GM23338 (cell line): ENCODE measurements around the gene SLC26A11. TPM values are rescaled to one million over a fixed set of nuclear protein-coding genes. Genes with fewer than 3 reads are reported as not detected.

Experiments used
- ATAC-seq: fragments of 200-7000 bp; cut with Tn5 transposase; 3 replicates; pipeline ENCODE4 v1.9.1; 2020
- DNase-seq: peaks from one replicate; pipeline ENCODE4 v3.0.0-alpha.2; 2015; ENCODE audit warnings: low spot score
- H2AFZ ChIP-seq: fragments of 200-600 bp; sonication (generic); 2 replicates; pipeline ENCODE4 v1.8.0; 2016; ENCODE audit warnings: antibody characterized with exemption, mild to moderate bottlenecking, moderate library complexity
- H3F3A ChIP-seq: fragments of 200-600 bp; sonication (generic); replicated peaks from 2 replicates; pipeline ENCODE4 v1.8.0; 2017; ENCODE audit warnings: antibody characterized with exemption, mixed run types, low read depth
- H3K27ac ChIP-seq: fragments of 200-600 bp; sonication (generic); 2 replicates; pipeline ENCODE4 v1.6.1; 2016; ENCODE audit warnings: low read depth
- H3K27me3 ChIP-seq: fragments of 200-600 bp; sonication (generic); 2 replicates; pipeline ENCODE4 v1.8.0; 2016; ENCODE audit warnings: mild to moderate bottlenecking, mixed run types, moderate library complexity; ENCODE audit not compliant: insufficient read depth
- H3K36me3 ChIP-seq: fragments of 200-600 bp; sonication (generic); 2 replicates; pipeline ENCODE4 v1.8.0; 2016; ENCODE audit warnings: mild to moderate bottlenecking; ENCODE audit not compliant: insufficient read depth
- H3K4me1 ChIP-seq: fragments of 200-600 bp; sonication (generic); 2 replicates; pipeline ENCODE4 v1.8.0; 2016; ENCODE audit warnings: mild to moderate bottlenecking, moderate library complexity; ENCODE audit not compliant: insufficient read depth
- H3K4me2 ChIP-seq: fragments of 200-600 bp; sonication (generic); 2 replicates; pipeline ENCODE4 v1.7.1; 2017; ENCODE audit warnings: mixed run types
- H3K4me3 ChIP-seq: fragments of 200-600 bp; sonication (generic); 2 replicates; pipeline ENCODE4 v1.6.1; 2016; ENCODE audit warnings: mixed run types
- H3K79me2 ChIP-seq: fragments of 200-600 bp; sonication (generic); replicated peaks from 2 replicates; pipeline ENCODE4 v1.8.0; 2017; ENCODE audit warnings: mild to moderate bottlenecking; ENCODE audit not compliant: insufficient read depth
- H3K9me2 ChIP-seq: fragments of 200-600 bp; sonication (generic); 2 replicates; pipeline ENCODE4 v1.8.0; 2017; ENCODE audit not compliant: insufficient read depth
- H4K20me1 ChIP-seq: fragments of 200-600 bp; sonication (generic); replicated peaks from 2 replicates; pipeline ENCODE4 v1.8.0; 2017; ENCODE audit warnings: mild to moderate bottlenecking; ENCODE audit not compliant: insufficient read depth
- H3K27ac Mint-ChIP-seq: 2 replicates; pipeline ENCODE4 v1.8.0; 2020; ENCODE audit warnings: inconsistent platforms, mild to moderate bottlenecking, moderate library complexity, mixed read lengths
- H3K27me3 Mint-ChIP-seq: 3 replicates; pipeline ENCODE4 v1.8.0; 2022; ENCODE audit warnings: low read depth, mild to moderate bottlenecking, moderate library complexity, mixed read lengths, inconsistent platforms; ENCODE audit not compliant: insufficient read depth, poor library complexity
- H3K36me3 Mint-ChIP-seq: 3 replicates; pipeline ENCODE4 v1.8.0; 2021; ENCODE audit warnings: low read depth, mild to moderate bottlenecking, inconsistent platforms, moderate library complexity, mixed read lengths
- H3K4me1 Mint-ChIP-seq: 3 replicates; pipeline ENCODE4 v1.8.0; 2020; ENCODE audit warnings: mild to moderate bottlenecking, inconsistent platforms, mixed read lengths
- H3K4me3 Mint-ChIP-seq: 3 replicates; pipeline ENCODE4 v1.8.0; 2021; ENCODE audit warnings: moderate library complexity, mild to moderate bottlenecking, inconsistent platforms, mixed read lengths
- H3K9me3 Mint-ChIP-seq: 3 replicates; pipeline ENCODE4 v1.8.0; 2020; ENCODE audit warnings: moderate library complexity, mild to moderate bottlenecking, inconsistent platforms, mixed read lengths
- CREB1 ChIP-seq: fragments of 250-450 bp; sonication (Bioruptor Pico); IDR thresholded peaks from 2 replicates; pipeline ENCODE4 v1.5.0; 2020; ENCODE audit warnings: low read depth, mild to moderate bottlenecking, moderate library complexity
- ETS1 ChIP-seq: IDR thresholded peaks from 2 replicates; pipeline ENCODE4 v1.6.1; 2016; ENCODE audit warnings: antibody characterized with exemption
- EZH2phosphoT487 ChIP-seq: fragments of 200-600 bp; sonication (generic); IDR thresholded peaks from one replicate; pipeline ENCODE4 v1.8.1; 2018; ENCODE audit warnings: antibody characterized with exemption; ENCODE audit not compliant: unreplicated experiment
- JUNB ChIP-seq: IDR thresholded peaks from one replicate; pipeline ENCODE4 v1.6.1; 2016; ENCODE audit warnings: antibody characterized with exemption; ENCODE audit not compliant: unreplicated experiment
- NANOG ChIP-seq: IDR thresholded peaks from 2 replicates; pipeline ENCODE4 v1.6.1; 2016; ENCODE audit warnings: antibody characterized with exemption, borderline replicate concordance
- POLR2AphosphoS5 ChIP-seq: IDR thresholded peaks from 2 replicates; pipeline ENCODE4 v1.6.1; 2016; ENCODE audit warnings: antibody characterized with exemption, low read depth
- ZNF114 ChIP-seq: fragments of 250-450 bp; sonication (Bioruptor Pico); IDR thresholded peaks from 2 replicates; pipeline ENCODE4 v1.5.0; 2020; ENCODE audit warnings: mild to moderate bottlenecking, moderate library complexity
- ZNF331 ChIP-seq: fragments of 250-450 bp; sonication (Bioruptor Pico); IDR thresholded peaks from 2 replicates; pipeline ENCODE4 v1.5.0; 2020; ENCODE audit warnings: low read depth, mild to moderate bottlenecking, moderate library complexity
- ZNF462 ChIP-seq: fragments of 250-450 bp; sonication (Bioruptor Pico); IDR thresholded peaks from 2 replicates; pipeline ENCODE4 v1.5.0; 2020; ENCODE audit warnings: mild to moderate bottlenecking, moderate library complexity
- polyA plus RNA-seq: library from polyadenylated mRNA; unstranded; fragments of >200 nt; fragmentation: Nextera tagmentation; extraction: Ambion mirVana; gene quantifications from 2 replicates; pipeline ENCODE4 v1.2.1, GENCODE V29; 2016
- total RNA-seq: library from RNA; depleted of rRNA; stranded (reverse); fragments of >200 nt; shearing (Covaris generic); gene quantifications from 2 replicates; pipeline ENCODE4 v1.2.3, GENCODE V29; 2014

SLC26A11 gene
- total and polyA plus RNA-seq, 2 experiments from 2014 or later: 10.9 to 23.0 TPM

- peaks cover 41% of the 10 kb centered on the region for H3K4me1 ChIP-seq
- H3K27me3 ChIP-seq: no peaks in the 10 kb centered on the region
- DNase-seq (peak; percentile 96), ATAC-seq (peak; percentile 65)
- Mint-ChIP-seq H3K4me1 (peaks cover 58% of the 10 kb centered on the region), H3K4me3 (peak overlapping the region; percentile 79), H3K36me3 (peaks cover 23% of the 10 kb centered on the region), H3K27me3 (peaks cover 30% of the 10 kb centered on the region), H3K27ac (peak overlapping the region; percentile 98), H3K9me3 (no peaks in the 10 kb centered on the region; the same call in 2 of the 3 replicates)
- peak overlapping the region; percentile 99 for H3K27ac ChIP-seq
- no peak overlapping the region for H2AFZ ChIP-seq
- 0 out of 2 replicates have a peak, but pooled peaks cover 3% of the 10 kb centered on the region for H3K79me2 ChIP-seq
- H3K4me2 ChIP-seq: peak overlapping the region; percentile 95
- H3K36me3 ChIP-seq: no peaks in the 10 kb centered on the region
- TF ChIP-seq ZNF331: no peak
- TF ChIP-seq ETS1: peak; percentile 79
- TF ChIP-seq CREB1 (CRISPR knock-in tag): 0 out of 2 replicates have a peak, but pooled peaks have one; percentile 36
- TF ChIP-seq POLR2AphosphoS5: peak; percentile 65
- no peaks in the 10 kb centered on the region for H3K9me2 ChIP-seq
- peaks cover 36% of the 10 kb centered on the region for H3F3A ChIP-seq
- H3K4me3 ChIP-seq: peak overlapping the region; percentile 92
- no peaks in the 10 kb centered on the region for H4K20me1 ChIP-seq
Measured at GRCh38 chr17:80261159-80261894, 41.1 kb downstream of the SLC26A11 start.

DNA sequence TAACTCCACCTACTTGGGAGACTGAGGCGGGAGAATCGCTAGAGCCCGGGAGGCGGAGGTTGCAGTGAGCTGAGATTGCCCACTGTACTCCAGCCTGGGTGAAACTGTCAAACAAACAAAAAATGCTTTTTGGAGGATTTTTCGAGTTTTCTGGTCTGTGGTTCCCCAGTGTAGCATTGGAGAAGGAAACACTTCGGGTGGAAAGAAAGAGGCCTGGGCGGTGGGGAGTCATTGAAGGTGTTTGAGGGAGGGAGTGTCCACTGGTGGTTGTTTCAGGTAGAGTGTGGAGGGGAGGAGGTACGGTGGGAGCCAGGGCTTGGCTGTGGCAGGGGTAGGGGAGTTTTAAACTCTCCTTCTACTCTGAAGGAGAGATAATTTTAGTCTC lies 41.7 kb downstream of the SLC26A11 start:
- peak overlapping the region; percentile 92 for H3K4me3 ChIP-seq
- no peak overlapping the region for H2AFZ ChIP-seq
- ATAC-seq (no peak), DNase-seq (no peak)
- H3K79me2 ChIP-seq: 0 out of 2 replicates have a peak, but pooled peaks cover 3% of the 10 kb centered on the region
- Mint-ChIP-seq H3K4me1 (peaks cover 52% of the 10 kb centered on the region), H3K36me3 (peaks cover 23% of the 10 kb centered on the region), H3K27me3 (peaks cover 30% of the 10 kb centered on the region), H3K9me3 (no peaks in the 10 kb centered on the region; the same call in 2 of the 3 replicates), H3K4me3 (peak overlapping the region; percentile 79), H3K27ac (peak overlapping the region; percentile 98)
- H3K36me3 ChIP-seq: no peaks in the 10 kb centered on the region
- H3F3A ChIP-seq: peaks cover 31% of the 10 kb centered on the region
- H3K27ac ChIP-seq: peak overlapping the region; percentile 99
- H3K4me1 ChIP-seq: peaks cover 38% of the 10 kb centered on the region
- H3K4me2 ChIP-seq: peak overlapping the region; percentile 95
- no peaks in the 10 kb centered on the region for H3K9me2 ChIP-seq
- no peaks in the 10 kb centered on the region for H4K20me1 ChIP-seq
- no peaks in the 10 kb centered on the region for H3K27me3 ChIP-seq
- TF ChIP-seq JUNB (no peak), ZNF114 (0 out of 2 replicates have a peak, but pooled peaks have one; percentile 72)

DNA sequence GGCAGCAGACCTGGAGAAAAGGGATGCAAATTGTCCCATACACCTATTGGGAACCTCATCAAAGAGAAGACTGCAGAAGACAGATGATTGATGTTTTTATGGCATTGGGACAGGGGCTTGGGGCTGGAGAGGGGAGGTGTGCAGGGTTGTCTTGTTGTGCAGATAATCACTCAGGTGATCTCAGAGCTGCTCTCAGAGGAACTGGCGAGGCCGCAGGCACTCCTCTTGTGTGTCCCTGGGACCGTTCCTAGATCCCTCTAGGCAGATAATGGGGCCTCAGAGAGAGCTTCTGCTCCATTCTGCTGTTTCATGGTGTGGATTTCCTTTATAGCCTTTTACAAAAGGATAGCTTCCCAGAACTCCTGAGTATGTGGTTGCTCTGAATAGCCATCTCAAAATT lies 42.1 kb downstream of the SLC26A11 start:
- H3K9me2 ChIP-seq: no peaks in the 10 kb centered on the region
- ATAC-seq (no peak), DNase-seq (no peak)
- H3K4me3 ChIP-seq: peak overlapping the region; percentile 92
- peak overlapping the region; percentile 98 for H3K27ac Mint-ChIP-seq
- H3K79me2 ChIP-seq: 0 out of 2 replicates have a peak, but pooled peaks cover 3% of the 10 kb centered on the region
- H3K4me2 ChIP-seq: peak overlapping the region; percentile 95
- peak overlapping the region; percentile 99 for H3K27ac ChIP-seq
- peaks cover 30% of the 10 kb centered on the region for H3F3A ChIP-seq
- peaks cover 30% of the 10 kb centered on the region for H3K27me3 Mint-ChIP-seq
- peaks cover 25% of the 10 kb centered on the region for H3K36me3 Mint-ChIP-seq
- no peaks in the 10 kb centered on the region for H4K20me1 ChIP-seq
- no peaks in the 10 kb centered on the region for H3K27me3 ChIP-seq
- peak overlapping the region; percentile 79 for H3K4me3 Mint-ChIP-seq
- peaks cover 35% of the 10 kb centered on the region for H3K4me1 ChIP-seq
- H2AFZ ChIP-seq: no peak overlapping the region
- no peaks in the 10 kb centered on the region for H3K36me3 ChIP-seq
- H3K4me1 Mint-ChIP-seq: peaks cover 49% of the 10 kb centered on the region
- H3K9me3 Mint-ChIP-seq: no peaks in the 10 kb centered on the region; the same call in 2 of the 3 replicates
- TF ChIP-seq CREB1 (CRISPR knock-in tag) (no peak), NANOG (no peak), ZNF462 (CRISPR knock-in tag) (no peak), JUNB (no peak), EZH2phosphoT487 (no peak)
